ENCODE measurements around the gene KAT6B. TPM values are rescaled to one million over a fixed set of nuclear protein-coding genes. Genes with fewer than 3 reads are reported as not detected.

KAT6B gene
- total RNA-seq, 1 donor = 26.3 TPM

GRCh38 chr10:74810087-74810486, 16.3 kb upstream of the KAT6B start:
- no peak overlapping the region for H3K4me3 ChIP-seq (ENCODE audit: low read depth, low read length)
- no peak for TF ChIP-seq CTCF (IDR thresholded peaks at IDR 0.05; ENCODE audit: insufficient read depth, low read depth, low read length)
- DNase-seq (ENCODE audit: low read depth) = no peak

- TF ChIP-seq CTCF (IDR thresholded peaks at IDR 0.05; ENCODE audit: insufficient read depth, low read depth, low read length) = no peak
- no peak overlapping the region for H3K4me3 ChIP-seq (ENCODE audit: low read depth, low read length)
- DNase-seq (ENCODE audit: low read depth) = no peak
Observed at GRCh38 chr10:74813381-74814259, 12.8 kb upstream of the KAT6B start.

GRCh38 chr10:74814797-74815196, 11.6 kb upstream of the KAT6B start:
- no peak for DNase-seq (ENCODE audit: low read depth)
- H3K4me3 ChIP-seq (ENCODE audit: low read depth, low read length) = no peak overlapping the region
- TF ChIP-seq CTCF (IDR thresholded peaks at IDR 0.05; ENCODE audit: insufficient read depth, low read depth, low read length) = no peak

GRCh38 chr10:74816824-74817498, 9.4 kb upstream of the KAT6B start:
- no peak overlapping the region for H3K4me3 ChIP-seq (ENCODE audit: low read depth, low read length)
- TF ChIP-seq CTCF (IDR thresholded peaks at IDR 0.05; ENCODE audit: insufficient read depth, low read depth, low read length) = no peak
- no peak for DNase-seq (ENCODE audit: low read depth)

GRCh38 chr10:74821501-74821900, 4.9 kb upstream of the KAT6B start:
- H3K4me3 ChIP-seq (ENCODE audit: low read depth, low read length) = no peak overlapping the region
- no peak for TF ChIP-seq CTCF (IDR thresholded peaks at IDR 0.05; ENCODE audit: insufficient read depth, low read depth, low read length)
- DNase-seq (ENCODE audit: low read depth) = no peak

GRCh38 chr10:74822101-74822500, 4.3 kb upstream of the KAT6B start:
- peak; percentile 30 for DNase-seq (ENCODE audit: low read depth)
- H3K4me3 ChIP-seq (ENCODE audit: low read depth, low read length) = no peak overlapping the region
- TF ChIP-seq CTCF (IDR thresholded peaks at IDR 0.05; ENCODE audit: insufficient read depth, low read depth, low read length) = no peak
